A549 (cell line): ENCODE results near the gene ELOVL5. TPM values are rescaled to one million over a fixed set of nuclear protein-coding genes. Genes with fewer than 3 reads are reported as not detected.
"Not testable (repeated sequence)": the region's sequence is repeated elsewhere in the genome, so short reads cannot be mapped to it uniquely, and the experiment has no call there.

Source experiments
- ATAC-seq, 2 experiments: fragments of 200-7000 bp in 1 of 2; fragments of >200 bp in 1 of 2; cut with Nextera tagmentation in 1 of 2; cut with Tn5 transposase in 1 of 2; 3 replicates each; pipeline versions ENCODE4 v1.8.0 to v1.9.1; 2018 to 2020; ENCODE audit warnings: mild to moderate bottlenecking in 1 of 2, moderate library complexity in 1 of 2
- CTCF ChIA-PET: fragments of 300-600 bp; sonication (Branson Sonifier 250); formaldehyde crosslinking; extraction: SDS; loops from one replicate; lab custom pipeline; 2021; ENCODE audit warnings: antibody characterized with exemption, inconsistent platforms; lab: Yijun Ruan, JAX
- POLR2A ChIA-PET: fragments of 350-600 bp; formaldehyde crosslinking; extraction: SDS; loops from one replicate; lab custom pipeline; 2021; ENCODE audit warnings: antibody characterized with exemption, inconsistent platforms; lab: Yijun Ruan, JAX
- DNase-seq, 2 experiments: peaks; one replicate each; pipeline versions ENCODE4 v3.0.0 to v3.0.0-alpha.2; 2011 to 2016; ENCODE audit warnings: low read depth in 1 of 2, low spot score in 1 of 2
- FAIRE-seq: peaks from 2 replicates; lab custom pipeline; 2011; peaks lifted over from hg19 to GRCh38; lab: Jason Lieb, UNC
- H3K27ac ChIP-seq, 2 experiments: fragments of >200 bp; sonication (Bioruptor Twin); formaldehyde crosslinking; 3 replicates each; pipeline ENCODE4 v1.5.1; 2016 to 2017
- H3K4me1 ChIP-seq: fragments of >200 bp; sonication (Bioruptor Twin); formaldehyde crosslinking; 3 replicates; pipeline ENCODE4 v1.6.1; 2016
- H3K4me2 ChIP-seq: fragments of >200 bp; sonication (Bioruptor Twin); formaldehyde crosslinking; 3 replicates; pipeline ENCODE4 v1.6.1; 2016
- H3K4me3 ChIP-seq: fragments of >200 bp; sonication (Bioruptor Twin); formaldehyde crosslinking; 3 replicates; pipeline ENCODE4 v1.5.1; 2016
- H3K9me3 ChIP-seq: fragments of >200 bp; sonication (Bioruptor Twin); formaldehyde crosslinking; 3 replicates; pipeline ENCODE4 v1.6.1; 2016
- BHLHE40 ChIP-seq: IDR thresholded peaks from 2 replicates; pipeline ENCODE4 v1.6.1; 2012; ENCODE audit warnings: low read depth, low read length, inconsistent platforms
- CBX8 ChIP-seq: fragments of 200-600 bp; sonication (generic); IDR thresholded peaks from 2 replicates; pipeline ENCODE4 v1.6.1; 2016
- EHMT2 ChIP-seq: fragments of 200-600 bp; sonication (generic); IDR thresholded peaks from 2 replicates; pipeline ENCODE4 v1.6.1; 2016; ENCODE audit warnings: antibody characterized with exemption, low read depth, mild to moderate bottlenecking, moderate library complexity
- EP300 ChIP-seq, 2 experiments: fragments of >200 bp; sonication (Bioruptor Twin); formaldehyde crosslinking; IDR thresholded peaks; 2 replicates in 1 of 2; 3 replicates in 1 of 2; pipeline ENCODE4 v1.6.1; 2016 to 2017
- FOXS1 ChIP-seq: fragments of 250-450 bp; sonication (Bioruptor Pico); IDR thresholded peaks from 2 replicates; pipeline ENCODE4 v1.5.0; 2020; ENCODE audit warnings: mild to moderate bottlenecking, moderate library complexity
- HOXB5 ChIP-seq: fragments of 250-450 bp; sonication (Bioruptor Pico); IDR thresholded peaks from 2 replicates; pipeline ENCODE4 v1.5.0; 2020; ENCODE audit warnings: mild to moderate bottlenecking, moderate library complexity
- JUN ChIP-seq, 2 experiments: fragments of >200 bp; sonication (Bioruptor Twin); formaldehyde crosslinking; IDR thresholded peaks; 2 replicates in 1 of 2; 3 replicates in 1 of 2; pipeline ENCODE4 v1.6.1; 2016 to 2017
- KDM1A ChIP-seq: fragments of 200-600 bp; sonication (generic); IDR thresholded peaks from 2 replicates; pipeline ENCODE4 v1.6.1; 2016; ENCODE audit warnings: low read depth, mild to moderate bottlenecking
- KDM5A ChIP-seq: fragments of 200-600 bp; sonication (generic); IDR thresholded peaks from 2 replicates; pipeline ENCODE4 v1.6.1; 2016; ENCODE audit warnings: antibody characterized with exemption, mild to moderate bottlenecking
- MAZ ChIP-seq: fragments of 150-350 bp; IDR thresholded peaks from 2 replicates; pipeline ENCODE4 v1.6.1; 2014; ENCODE audit warnings: antibody characterized with exemption, low read depth, low read length, borderline replicate concordance
- NR3C1 ChIP-seq: fragments of >200 bp; sonication (Bioruptor Twin); formaldehyde crosslinking; IDR thresholded peaks from 3 replicates; pipeline ENCODE4 v1.6.1; 2017
- RAD21 ChIP-seq, 2 experiments: fragments of >200 bp in 1 of 2; sonication (Bioruptor Twin) in 1 of 2; formaldehyde crosslinking in 1 of 2; IDR thresholded peaks in 1 of 2; conservative IDR thresholded peaks in 1 of 2; 2 replicates in 1 of 2; 3 replicates in 1 of 2; pipeline ENCODE4 v1.6.1; 2012 to 2018; ENCODE audit warnings: inconsistent platforms in 1 of 2
- SMC3 ChIP-seq: fragments of >200 bp; sonication (Bioruptor Twin); formaldehyde crosslinking; IDR thresholded peaks from 3 replicates; pipeline ENCODE4 v1.6.1; 2018; ENCODE audit warnings: inconsistent platforms
- TFCP2L1 ChIP-seq: fragments of 250-450 bp; sonication (Bioruptor Pico); IDR thresholded peaks from 2 replicates; pipeline ENCODE4 v1.5.0; 2021; ENCODE audit warnings: mild to moderate bottlenecking
- ZC3H11A ChIP-seq: fragments of 450-650 bp; IDR thresholded peaks from 2 replicates; pipeline ENCODE4 v1.6.1; 2014; ENCODE audit warnings: antibody characterized with exemption, mild to moderate bottlenecking
- WGBS: methylation state at CpG from one replicate; pipeline ENCODE4 v1.1.6; 2017; ENCODE audit errors: missing lambda C conversion rate; 5-methylcytosine and 5-hydroxymethylcytosine counted together
- polyA plus RNA-seq, 4 experiments: library from polyadenylated mRNA; depleted of rRNA in 3 of 4; stranded (reverse); fragments of >200 nt; fragmentation: RNase III in 1 of 4; extraction: RNeasy Plus Mini Kit Qiagen cat#74134 plus additional on column Dnase treatment in 1 of 4; gene quantifications; 2 replicates in 3 of 4; 3 replicates in 1 of 4; pipeline ENCODE4 v1.2.3, GENCODE V29; 2011 to 2017
- TF ChIP-seq, protein P1 (sequence below): fragments of 250-450 bp; sonication (Bioruptor Pico); IDR thresholded peaks from 2 replicates; pipeline ENCODE4 v1.5.0; 2021; ENCODE audit warnings: mild to moderate bottlenecking, moderate library complexity, borderline replicate concordance
- TF ChIP-seq, protein P2 (sequence below): fragments of >200 bp; sonication (Bioruptor Twin); formaldehyde crosslinking; IDR thresholded peaks from 3 replicates; pipeline ENCODE4 v1.6.1; 2016
- TF ChIP-seq, protein P3 (sequence below): IDR thresholded peaks from 2 replicates; pipeline ENCODE4 v1.6.1; 2012
- TF ChIP-seq, protein P4 (sequence below): fragments of >200 bp; sonication (Bioruptor Twin); formaldehyde crosslinking; IDR thresholded peaks from 3 replicates; pipeline ENCODE4 v1.5.1; 2016
- TF ChIP-seq, protein P5 (sequence below): fragments of >200 bp; sonication (Bioruptor Twin); formaldehyde crosslinking; IDR thresholded peaks from 2 replicates; pipeline ENCODE4 v1.6.1; 2016
- TF ChIP-seq, protein P6 (sequence below): IDR thresholded peaks from 2 replicates; pipeline ENCODE4 v1.6.1; 2012
- TF ChIP-seq, protein P7 (sequence below): fragments of 450-650 bp; IDR thresholded peaks from 2 replicates; pipeline ENCODE4 v1.6.1; 2014; ENCODE audit warnings: antibody characterized with exemption

Gene ELOVL5
- polyA plus RNA-seq, 2 of the 4 experiments (the other 2 are of a cell fraction) = 90.9 to 95.4 TPM

DNA sequence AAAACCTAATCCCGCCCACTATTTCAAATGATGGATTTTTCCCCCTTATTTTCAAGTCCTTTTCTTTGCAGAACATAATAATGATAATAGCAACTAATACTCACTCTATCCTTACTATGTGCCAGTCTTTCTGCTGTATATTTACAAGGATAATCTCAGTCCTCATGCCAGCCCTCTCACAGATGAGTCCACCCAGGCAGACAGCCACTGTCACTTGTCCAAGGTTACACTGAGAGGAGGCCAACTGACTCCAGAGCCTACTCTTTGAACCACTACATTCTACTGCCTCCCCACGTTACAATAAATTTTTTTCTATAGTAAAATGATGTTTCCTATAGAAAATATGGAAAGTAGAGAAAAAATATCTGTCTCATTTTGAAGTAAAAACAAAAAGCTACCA, 30.9 kb downstream of the ELOVL5 start:
- ChIA-PET POLR2A (no interaction called here), CTCF (no interaction called here)
- FAIRE-seq (no peak), DNase-seq (no peak), ATAC-seq (no peak)
- H3K27ac ChIP-seq = no peak overlapping the region
- H3K4me1 ChIP-seq = peaks cover 59% of the 10 kb centered on the region
- no peak overlapping the region for H3K4me3 ChIP-seq
- 87% methylated on average over 2 of the region's 2 CpGs for WGBS
- no peak overlapping the region for H3K4me2 ChIP-seq
- H3K9me3 ChIP-seq = no peaks in the 10 kb centered on the region
- TF ChIP-seq BHLHE40 (no peak), TFCP2L1 (CRISPR knock-in tag) (no peak), CBX8 (no peak), KDM1A (no peak), KDM5A (no peak), MAZ (no peak), RAD21 (conservative IDR thresholded peaks at IDR 0.05 in 1 of 2, IDR thresholded peaks at IDR 0.05 in 1 of 2) (no peak)

- DNase-seq, H3K4me2 ChIP-seq, H3K4me3 ChIP-seq, ATAC-seq, CTCF ChIA-PET, H3K27ac ChIP-seq, H3K9me3 ChIP-seq, FAIRE-seq, POLR2A ChIA-PET: not testable (repeated sequence)
- 91% methylated on average over 8 of the region's 8 CpGs for WGBS
- H3K4me1 ChIP-seq = peaks cover 59% of the 10 kb centered on the region
Measured at GRCh38 chr6:53317299-53317698, 31.5 kb downstream of the ELOVL5 start.

- no peak overlapping the region for H3K4me2 ChIP-seq
- POLR2A ChIA-PET = no interaction called here
- H3K27ac ChIP-seq = no peak overlapping the region; a peak in 2 of 6 replicates
Measured at GRCh38 chr6:53316142-53316541, 32.6 kb downstream of the ELOVL5 start.

More at GRCh38 chr6:53316142-53316541, 32.6 kb downstream of the ELOVL5 start:
- no peaks in the 10 kb centered on the region for H3K9me3 ChIP-seq
- DNase-seq (no peak), ATAC-seq (no peak)
- CTCF ChIA-PET = no interaction called here
- H3K4me1 ChIP-seq = peaks cover 50% of the 10 kb centered on the region
- TF ChIP-seq JUN (IDR thresholded peaks at IDR 0.05) (no peak), NR3C1 (no peak), ZC3H11A (no peak), FOXS1 (no peak), SMC3 (no peak), KDM5A (no peak), EP300 (IDR thresholded peaks at IDR 0.05) (no peak), HOXB5 (no peak), EHMT2 (no peak), RAD21 (conservative IDR thresholded peaks at IDR 0.05 in 1 of 2, IDR thresholded peaks at IDR 0.05 in 1 of 2) (no peak)
- TF ChIP-seq, protein P1, sequence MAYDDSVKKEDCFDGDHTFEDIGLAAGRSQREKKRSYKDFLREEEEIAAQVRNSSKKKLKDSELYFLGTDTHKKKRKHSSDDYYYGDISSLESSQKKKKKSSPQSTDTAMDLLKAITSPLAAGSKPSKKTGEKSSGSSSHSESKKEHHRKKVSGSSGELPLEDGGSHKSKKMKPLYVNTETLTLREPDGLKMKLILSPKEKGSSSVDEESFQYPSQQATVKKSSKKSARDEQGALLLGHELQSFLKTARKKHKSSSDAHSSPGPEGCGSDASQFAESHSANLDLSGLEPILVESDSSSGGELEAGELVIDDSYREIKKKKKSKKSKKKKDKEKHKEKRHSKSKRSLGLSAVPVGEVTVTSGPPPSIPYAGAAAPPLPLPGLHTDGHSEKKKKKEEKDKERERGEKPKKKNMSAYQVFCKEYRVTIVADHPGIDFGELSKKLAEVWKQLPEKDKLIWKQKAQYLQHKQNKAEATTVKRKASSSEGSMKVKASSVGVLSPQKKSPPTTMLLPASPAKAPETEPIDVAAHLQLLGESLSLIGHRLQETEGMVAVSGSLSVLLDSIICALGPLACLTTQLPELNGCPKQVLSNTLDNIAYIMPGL = no peak
- TF ChIP-seq, protein P2, sequence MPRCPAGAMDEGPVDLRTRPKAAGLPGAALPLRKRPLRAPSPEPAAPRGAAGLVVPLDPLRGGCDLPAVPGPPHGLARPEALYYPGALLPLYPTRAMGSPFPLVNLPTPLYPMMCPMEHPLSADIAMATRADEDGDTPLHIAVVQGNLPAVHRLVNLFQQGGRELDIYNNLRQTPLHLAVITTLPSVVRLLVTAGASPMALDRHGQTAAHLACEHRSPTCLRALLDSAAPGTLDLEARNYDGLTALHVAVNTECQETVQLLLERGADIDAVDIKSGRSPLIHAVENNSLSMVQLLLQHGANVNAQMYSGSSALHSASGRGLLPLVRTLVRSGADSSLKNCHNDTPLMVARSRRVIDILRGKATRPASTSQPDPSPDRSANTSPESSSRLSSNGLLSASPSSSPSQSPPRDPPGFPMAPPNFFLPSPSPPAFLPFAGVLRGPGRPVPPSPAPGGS = no peak
- TF ChIP-seq, protein P3, sequence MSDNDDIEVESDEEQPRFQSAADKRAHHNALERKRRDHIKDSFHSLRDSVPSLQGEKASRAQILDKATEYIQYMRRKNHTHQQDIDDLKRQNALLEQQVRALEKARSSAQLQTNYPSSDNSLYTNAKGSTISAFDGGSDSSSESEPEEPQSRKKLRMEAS = no peak
- TF ChIP-seq, protein P4, sequence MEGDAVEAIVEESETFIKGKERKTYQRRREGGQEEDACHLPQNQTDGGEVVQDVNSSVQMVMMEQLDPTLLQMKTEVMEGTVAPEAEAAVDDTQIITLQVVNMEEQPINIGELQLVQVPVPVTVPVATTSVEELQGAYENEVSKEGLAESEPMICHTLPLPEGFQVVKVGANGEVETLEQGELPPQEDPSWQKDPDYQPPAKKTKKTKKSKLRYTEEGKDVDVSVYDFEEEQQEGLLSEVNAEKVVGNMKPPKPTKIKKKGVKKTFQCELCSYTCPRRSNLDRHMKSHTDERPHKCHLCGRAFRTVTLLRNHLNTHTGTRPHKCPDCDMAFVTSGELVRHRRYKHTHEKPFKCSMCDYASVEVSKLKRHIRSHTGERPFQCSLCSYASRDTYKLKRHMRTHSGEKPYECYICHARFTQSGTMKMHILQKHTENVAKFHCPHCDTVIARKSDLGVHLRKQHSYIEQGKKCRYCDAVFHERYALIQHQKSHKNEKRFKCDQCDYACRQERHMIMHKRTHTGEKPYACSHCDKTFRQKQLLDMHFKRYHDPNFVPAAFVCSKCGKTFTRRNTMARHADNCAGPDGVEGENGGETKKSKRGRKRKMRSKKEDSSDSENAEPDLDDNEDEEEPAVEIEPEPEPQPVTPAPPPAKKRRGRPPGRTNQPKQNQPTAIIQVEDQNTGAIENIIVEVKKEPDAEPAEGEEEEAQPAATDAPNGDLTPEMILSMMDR = no peak
- TF ChIP-seq, protein P5, sequence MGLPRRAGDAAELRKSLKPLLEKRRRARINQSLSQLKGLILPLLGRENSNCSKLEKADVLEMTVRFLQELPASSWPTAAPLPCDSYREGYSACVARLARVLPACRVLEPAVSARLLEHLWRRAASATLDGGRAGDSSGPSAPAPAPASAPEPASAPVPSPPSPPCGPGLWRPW = no peak
- TF ChIP-seq, protein P6, sequence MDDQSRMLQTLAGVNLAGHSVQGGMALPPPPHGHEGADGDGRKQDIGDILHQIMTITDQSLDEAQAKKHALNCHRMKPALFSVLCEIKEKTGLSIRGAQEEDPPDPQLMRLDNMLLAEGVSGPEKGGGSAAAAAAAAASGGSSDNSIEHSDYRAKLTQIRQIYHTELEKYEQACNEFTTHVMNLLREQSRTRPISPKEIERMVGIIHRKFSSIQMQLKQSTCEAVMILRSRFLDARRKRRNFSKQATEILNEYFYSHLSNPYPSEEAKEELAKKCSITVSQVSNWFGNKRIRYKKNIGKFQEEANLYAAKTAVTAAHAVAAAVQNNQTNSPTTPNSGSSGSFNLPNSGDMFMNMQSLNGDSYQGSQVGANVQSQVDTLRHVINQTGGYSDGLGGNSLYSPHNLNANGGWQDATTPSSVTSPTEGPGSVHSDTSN = no peak
- TF ChIP-seq, protein P7, sequence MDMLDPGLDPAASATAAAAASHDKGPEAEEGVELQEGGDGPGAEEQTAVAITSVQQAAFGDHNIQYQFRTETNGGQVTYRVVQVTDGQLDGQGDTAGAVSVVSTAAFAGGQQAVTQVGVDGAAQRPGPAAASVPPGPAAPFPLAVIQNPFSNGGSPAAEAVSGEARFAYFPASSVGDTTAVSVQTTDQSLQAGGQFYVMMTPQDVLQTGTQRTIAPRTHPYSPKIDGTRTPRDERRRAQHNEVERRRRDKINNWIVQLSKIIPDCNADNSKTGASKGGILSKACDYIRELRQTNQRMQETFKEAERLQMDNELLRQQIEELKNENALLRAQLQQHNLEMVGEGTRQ = no peak
- TF ChIP-seq, all 56 proteins: peak for 0
- no peak overlapping the region for H3K4me3 ChIP-seq
- FAIRE-seq = no peak
